IMR-90 (cell line): ENCODE results near the gene RGS9. TPM values are rescaled to one million over a fixed set of nuclear protein-coding genes. Genes with fewer than 3 reads are reported as not detected.

ENCODE experiments used
- ATAC-seq: fragments of 200-7000 bp; cut with Tn5 transposase; 2 replicates; pipeline ENCODE4 v1.9.1; 2020; ENCODE audit warnings: low read depth, mild to moderate bottlenecking, moderate library complexity
- BruUV-seq: library from RNA; stranded (reverse); fragments of 400-500 nt; replicated peaks from 2 replicates; lab custom pipeline; 2021; lab: Mats Ljungman, UMichigan
- CTCF ChIA-PET: fragments of 300-600 bp; formaldehyde crosslinking; extraction: SDS; loops from one replicate; lab custom pipeline; 2021; ENCODE audit warnings: antibody characterized with exemption; lab: Yijun Ruan, JAX
- POLR2A ChIA-PET: fragments of 300-600 bp; sonication (Branson Sonifier 250); formaldehyde crosslinking; loops from one replicate; lab custom pipeline; 2022; ENCODE audit warnings: antibody characterized with exemption; ENCODE audit not compliant: unreplicated experiment; lab: Charles Lee
- DNase-seq: peaks from one replicate; pipeline ENCODE4 v3.0.0; 2013
- H2AFZ ChIP-seq: replicated peaks from 2 replicates; pipeline ENCODE3; 2013; ENCODE audit warnings: low read length, mild to moderate bottlenecking; ENCODE audit not compliant: poor library complexity
- H2AK5ac ChIP-seq: 2 replicates; pipeline ENCODE4 v1.6.1; 2013; ENCODE audit warnings: low read depth, low read length, inconsistent platforms
- H2AK9ac ChIP-seq: replicated peaks from 2 replicates; pipeline ENCODE3; 2013; ENCODE audit warnings: mild to moderate bottlenecking, low read depth, low read length, moderate library complexity; ENCODE audit not compliant: poor library complexity
- H2BK120ac ChIP-seq: 2 replicates; pipeline ENCODE4 v1.6.1; 2013; ENCODE audit warnings: low read depth, low read length, inconsistent platforms
- H2BK15ac ChIP-seq: 3 replicates; pipeline ENCODE4 v1.6.1; 2013; ENCODE audit warnings: low read depth, low read length, inconsistent platforms
- H2BK20ac ChIP-seq: 2 replicates; pipeline ENCODE4 v1.6.1; 2013; ENCODE audit warnings: low read depth, mild to moderate bottlenecking, inconsistent platforms, low read length, moderate library complexity
- H2BK5ac ChIP-seq: 2 replicates; pipeline ENCODE4 v1.6.1; 2013; ENCODE audit warnings: mild to moderate bottlenecking, low read depth, low read length, inconsistent platforms; ENCODE audit not compliant: poor library complexity, severe bottlenecking
- H3K14ac ChIP-seq: replicated peaks from 2 replicates; pipeline ENCODE4 v1.6.1; 2013; ENCODE audit warnings: low read depth, low read length, inconsistent platforms
- H3K18ac ChIP-seq: 2 replicates; pipeline ENCODE4 v1.6.1; 2013; ENCODE audit warnings: low read depth, low read length, control low read depth
- H3K23ac ChIP-seq: 2 replicates; pipeline ENCODE4 v1.6.1; 2013; ENCODE audit warnings: low read depth, low read length, inconsistent platforms
- H3K27ac ChIP-seq: 2 replicates; pipeline ENCODE4 v1.5.1; 2013; ENCODE audit warnings: mild to moderate bottlenecking, control low read depth, low read length; ENCODE audit not compliant: insufficient read depth
- H3K27me3 ChIP-seq: 2 replicates; pipeline ENCODE4 v1.6.1; 2013; ENCODE audit warnings: low read length; ENCODE audit not compliant: control insufficient read depth, insufficient read depth
- H3K36me3 ChIP-seq: 2 replicates; pipeline ENCODE4 v1.6.1; 2013; ENCODE audit warnings: low read length, mixed read lengths; ENCODE audit not compliant: control insufficient read depth, insufficient read depth
- H3K4ac ChIP-seq: 2 replicates; pipeline ENCODE4 v1.6.1; 2013; ENCODE audit warnings: low read depth, low read length, inconsistent platforms
- H3K4me1 ChIP-seq: 2 replicates; pipeline ENCODE4 v1.6.1; 2013; ENCODE audit warnings: low read length, mixed read lengths; ENCODE audit not compliant: control insufficient read depth, insufficient read depth
- H3K4me2 ChIP-seq: 2 replicates; pipeline ENCODE4 v1.6.1; 2013; ENCODE audit warnings: low read depth, mild to moderate bottlenecking, control low read depth, low read length, moderate library complexity
- H3K4me3 ChIP-seq: 2 replicates; pipeline ENCODE4 v1.5.1; 2013; ENCODE audit warnings: low read depth, mild to moderate bottlenecking, control low read depth, low read length, moderate library complexity; ENCODE audit not compliant: insufficient read depth
- H3K56ac ChIP-seq: 2 replicates; pipeline ENCODE4 v1.6.1; 2013; ENCODE audit warnings: low read length, inconsistent platforms; ENCODE audit not compliant: insufficient read depth; ENCODE audit errors: extremely low read depth
- H3K79me1 ChIP-seq, 2 experiments: 2 replicates each; pipeline ENCODE4 v1.6.1; 2013; ENCODE audit warnings: low read length in 2 of 2, inconsistent platforms in 1 of 2, low read depth in 1 of 2
- H3K9ac ChIP-seq: 2 replicates; pipeline ENCODE4 v1.6.1; 2013; ENCODE audit warnings: low read depth, low read length, control low read depth
- H3K9me1 ChIP-seq: 2 replicates; pipeline ENCODE4 v1.6.1; 2013; ENCODE audit warnings: low read length, inconsistent platforms; ENCODE audit not compliant: insufficient read depth
- H3K9me3 ChIP-seq: 2 replicates; pipeline ENCODE4 v1.6.1; 2013; ENCODE audit warnings: low read length; ENCODE audit not compliant: control insufficient read depth, insufficient read depth
- H4K20me1 ChIP-seq: 2 replicates; pipeline ENCODE4 v1.6.1; 2013; ENCODE audit warnings: low read length, inconsistent platforms; ENCODE audit not compliant: insufficient read depth
- H4K5ac ChIP-seq: 2 replicates; pipeline ENCODE4 v1.6.1; 2013; ENCODE audit warnings: mild to moderate bottlenecking, low read depth, low read length, control low read depth
- H4K8ac ChIP-seq, 2 experiments: 2 replicates each; pipeline ENCODE4 v1.6.1; 2013; ENCODE audit warnings: low read depth in 2 of 2, low read length in 2 of 2, control low read depth in 1 of 2, inconsistent platforms in 1 of 2
- H4K91ac ChIP-seq: 2 replicates; pipeline ENCODE4 v1.6.1; 2013; ENCODE audit warnings: low read depth, low read length, inconsistent platforms; ENCODE audit not compliant: insufficient read depth
- CEBPB ChIP-seq: IDR thresholded peaks from 2 replicates; pipeline ENCODE4 v1.6.1; 2012; ENCODE audit warnings: low read depth, low read length, improper control_type of control experiment
- CHD1 ChIP-seq: IDR thresholded peaks from 2 replicates; pipeline ENCODE4 v1.6.1; 2012; ENCODE audit warnings: low read depth, low read length, improper control_type of control experiment
- CTCF ChIP-seq: conservative IDR thresholded peaks from 2 replicates; pipeline ENCODE4 v1.5.1; 2012; ENCODE audit warnings: mild to moderate bottlenecking, low read depth, low read length, improper control_type of control experiment
- ELK1 ChIP-seq: fragments of 150-350 bp; IDR thresholded peaks from 2 replicates; pipeline ENCODE4 v1.6.1; 2016; ENCODE audit warnings: low read depth, mild to moderate bottlenecking, low read length, moderate library complexity, borderline replicate concordance
- FOS ChIP-seq: fragments of 150-350 bp; IDR thresholded peaks from 2 replicates; pipeline ENCODE4 v1.6.1; 2016; ENCODE audit warnings: low read depth, low read length
- MAZ ChIP-seq: IDR thresholded peaks from 2 replicates; pipeline ENCODE4 v1.6.1; 2012; ENCODE audit warnings: low read depth, mild to moderate bottlenecking, low read length, improper control_type of control experiment, moderate library complexity, borderline replicate concordance
- POLR2A ChIP-seq: IDR thresholded peaks from 2 replicates; pipeline ENCODE4 v1.6.1; 2012; ENCODE audit warnings: mild to moderate bottlenecking, low read depth, low read length
- RAD21 ChIP-seq: IDR thresholded peaks from 2 replicates; pipeline ENCODE4 v1.6.1; 2012; ENCODE audit warnings: low read length, improper control_type of control experiment
- RCOR1 ChIP-seq: IDR thresholded peaks from 2 replicates; pipeline ENCODE4 v1.6.1; 2012; ENCODE audit warnings: mild to moderate bottlenecking, low read length, improper control_type of control experiment; ENCODE audit not compliant: insufficient replicate concordance
- RFX5 ChIP-seq: IDR thresholded peaks from 2 replicates; pipeline ENCODE4 v1.8.0; 2012; ENCODE audit warnings: low read depth, mild to moderate bottlenecking, low read length, moderate library complexity
- SMC3 ChIP-seq: fragments of 150-350 bp; IDR thresholded peaks from 2 replicates; pipeline ENCODE4 v1.6.1; 2016; ENCODE audit warnings: low read depth, mild to moderate bottlenecking, antibody characterized with exemption, low read length, moderate library complexity
- USF2 ChIP-seq: fragments of 150-350 bp; IDR thresholded peaks from 2 replicates; pipeline ENCODE4 v1.6.1; 2017; ENCODE audit warnings: mild to moderate bottlenecking, antibody characterized with exemption, low read length, low read depth
- WGBS, 2 experiments: methylation state at CpG; one replicate each; pipeline versions ENCODE4 v1.1.5 to v1.1.7; 2013; ENCODE audit warnings: missing lambda C conversion rate in 2 of 2; ENCODE audit not compliant: insufficient read length in 1 of 2; ENCODE audit errors: extremely low coverage in 2 of 2; 5-methylcytosine and 5-hydroxymethylcytosine counted together
- dilution Hi-C: fragments of 300-500 bp; cut with HindIII; formaldehyde crosslinking; loops from one replicate; pipeline ENCODE4 v1.14.3; 2018; ENCODE audit warnings: low sequenced_read_pairs; ENCODE audit not compliant: unreplicated experiment
- in situ Hi-C: fragments of 300-500 bp; cut with MboI; formaldehyde crosslinking; loops from 3 replicates; pipeline ENCODE4 v1.14.3; 2019; ENCODE audit warnings: low sequenced_read_pairs, inconsistent platforms, mixed read lengths
- intact Hi-C: fragments of 100-400 bp; cut with micrococcal nuclease; formaldehyde crosslinking; loops from 2 replicates; pipeline ENCODE4 v1.10.0; 2022
- polyA plus RNA-seq, 3 experiments: library from polyadenylated mRNA; depleted of rRNA; stranded (reverse); fragments of >200 nt; gene quantifications; 2 replicates each; pipeline ENCODE4 v1.2.3, GENCODE V29; 2012; ENCODE audit warnings: low replicate concordance in 1 of 3
- total RNA-seq: library from RNA; depleted of rRNA; stranded (reverse); fragments of >200 nt; gene quantifications from 2 replicates; pipeline ENCODE4 v1.2.3, GENCODE V29; 2012

RGS9 gene
- total and polyA plus RNA-seq, 2 of the 4 experiments (the other 2 are of a cell fraction) = 0.90 to 1.1 TPM

GRCh38 chr17:65143889-65144604 lies 6.9 kb downstream of the RGS9 start:
- Histone ChIP-seq H3K4ac (no peak overlapping the region), H3K4me1 (no peaks in the 10 kb centered on the region), H2AK9ac (peak overlapping the region; percentile 5), H2AFZ (peak overlapping the region; percentile 17), H3K56ac (no peak overlapping the region), H3K14ac (no peak overlapping the region), H3K79me1 (peaks cover 2 to 5% of the 10 kb centered on the region in 2 experiments; a peak in 1 of 4 replicates), H3K9me3 (no peaks in the 10 kb centered on the region), H3K9ac (no peak overlapping the region), H4K8ac (no peak overlapping the region), H2BK15ac (no peak overlapping the region), H3K23ac (no peak overlapping the region), H4K20me1 (no peaks in the 10 kb centered on the region), H2BK5ac (no peak overlapping the region), H4K5ac (no peak overlapping the region), H2BK20ac (no peak overlapping the region), H3K36me3 (no peaks in the 10 kb centered on the region), H3K27me3 (peaks cover 2% of the 10 kb centered on the region; the same call in 1 of the 2 replicates), H3K18ac (no peak overlapping the region), H2AK5ac (0 out of 2 replicates have a peak overlapping the region, but pooled peaks have one; percentile 54), H4K91ac (no peak overlapping the region), H3K9me1 (no peaks in the 10 kb centered on the region), H3K27ac (no peak overlapping the region), H3K4me3 (no peak overlapping the region), H2BK120ac (no peak overlapping the region; the same call in 1 of the 2 replicates), H3K4me2 (no peak overlapping the region)
- 15% methylated on average over 2 of the region's 21 CpGs; no CpG with 5 or more reads in 1 of the 2 experiments for WGBS, 2 experiments
- no peak for DNase-seq
- BruUV-seq = no TSS peak
- ChIA-PET POLR2A (no interaction called here), CTCF (no interaction called here)
- no peak for ATAC-seq
- intact Hi-C loops = no loop called here
- in situ Hi-C loops = no loop called here
- dilution Hi-C loops = no loop called here
- no peak for TF ChIP-seq POLR2A
- TF ChIP-seq CEBPB = no peak
- no peak for TF ChIP-seq RCOR1
- TF ChIP-seq ELK1 = no peak
- TF ChIP-seq MAZ = no peak
- TF ChIP-seq RAD21 = no peak
- TF ChIP-seq USF2 = no peak
- no peak for TF ChIP-seq CTCF
- TF ChIP-seq RFX5 = no peak
- TF ChIP-seq SMC3 = no peak
- TF ChIP-seq CHD1 = no peak
- TF ChIP-seq FOS = no peak
